VCaP (cell line): Measurements from ENCODE around the gene ACR.
A peak's percentile ranks its signal among the peaks of the same experiment; 100 is the strongest.

Experiments
- H3K27ac ChIP-seq: fragments of 450-650 bp; 2 replicates; pipeline ENCODE4 v1.5.1; 2017
- TF ChIP-seq, protein P1 (sequence below): fragments of 450-650 bp; conservative IDR thresholded peaks from 2 replicates; pipeline ENCODE4 v1.5.1; 2017; ENCODE audit warnings: mild to moderate bottlenecking, moderate library complexity

The ACR gene

DNA sequence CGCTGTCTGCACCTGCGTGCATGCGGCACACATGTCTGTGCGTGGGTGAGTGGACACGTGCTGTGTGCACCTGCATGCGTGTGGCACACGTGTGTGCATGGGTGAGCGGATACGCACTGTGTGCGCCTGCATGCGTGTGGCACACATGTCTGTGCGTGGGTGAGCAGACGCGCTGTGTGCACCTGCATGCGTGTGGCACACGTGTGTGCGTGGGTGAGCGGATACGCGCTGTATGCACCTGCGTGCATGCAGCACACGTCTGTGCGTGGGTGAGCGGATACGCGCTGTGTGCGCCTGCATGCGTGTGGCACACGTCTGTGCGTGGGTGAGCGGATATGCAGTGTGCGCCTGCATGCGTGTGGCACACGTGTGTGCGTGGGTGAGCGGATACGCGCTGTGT lies 27.1 kb upstream of the ACR start:
- TF ChIP-seq, protein P1, sequence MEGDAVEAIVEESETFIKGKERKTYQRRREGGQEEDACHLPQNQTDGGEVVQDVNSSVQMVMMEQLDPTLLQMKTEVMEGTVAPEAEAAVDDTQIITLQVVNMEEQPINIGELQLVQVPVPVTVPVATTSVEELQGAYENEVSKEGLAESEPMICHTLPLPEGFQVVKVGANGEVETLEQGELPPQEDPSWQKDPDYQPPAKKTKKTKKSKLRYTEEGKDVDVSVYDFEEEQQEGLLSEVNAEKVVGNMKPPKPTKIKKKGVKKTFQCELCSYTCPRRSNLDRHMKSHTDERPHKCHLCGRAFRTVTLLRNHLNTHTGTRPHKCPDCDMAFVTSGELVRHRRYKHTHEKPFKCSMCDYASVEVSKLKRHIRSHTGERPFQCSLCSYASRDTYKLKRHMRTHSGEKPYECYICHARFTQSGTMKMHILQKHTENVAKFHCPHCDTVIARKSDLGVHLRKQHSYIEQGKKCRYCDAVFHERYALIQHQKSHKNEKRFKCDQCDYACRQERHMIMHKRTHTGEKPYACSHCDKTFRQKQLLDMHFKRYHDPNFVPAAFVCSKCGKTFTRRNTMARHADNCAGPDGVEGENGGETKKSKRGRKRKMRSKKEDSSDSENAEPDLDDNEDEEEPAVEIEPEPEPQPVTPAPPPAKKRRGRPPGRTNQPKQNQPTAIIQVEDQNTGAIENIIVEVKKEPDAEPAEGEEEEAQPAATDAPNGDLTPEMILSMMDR = no peak
- no peak overlapping the region for H3K27ac ChIP-seq

- no peak overlapping the region for H3K27ac ChIP-seq
Observed at GRCh38 chr22:50711446-50712340, 26.3 kb upstream of the ACR start.

GRCh38 chr22:50712341-50713007 lies 25.5 kb upstream of the ACR start:
- TF ChIP-seq, protein P1 = no peak
- no peak overlapping the region; the same call in 1 of the 2 replicates for H3K27ac ChIP-seq

More at GRCh38 chr22:50711446-50712340, 26.3 kb upstream of the ACR start:
- TF ChIP-seq, protein P1 = no peak

- peak overlapping the region; percentile 45 for H3K27ac ChIP-seq
- TF ChIP-seq, protein P1 = no peak
Observed at GRCh38 chr22:50713008-50713385, 25.0 kb upstream of the ACR start.

DNA sequence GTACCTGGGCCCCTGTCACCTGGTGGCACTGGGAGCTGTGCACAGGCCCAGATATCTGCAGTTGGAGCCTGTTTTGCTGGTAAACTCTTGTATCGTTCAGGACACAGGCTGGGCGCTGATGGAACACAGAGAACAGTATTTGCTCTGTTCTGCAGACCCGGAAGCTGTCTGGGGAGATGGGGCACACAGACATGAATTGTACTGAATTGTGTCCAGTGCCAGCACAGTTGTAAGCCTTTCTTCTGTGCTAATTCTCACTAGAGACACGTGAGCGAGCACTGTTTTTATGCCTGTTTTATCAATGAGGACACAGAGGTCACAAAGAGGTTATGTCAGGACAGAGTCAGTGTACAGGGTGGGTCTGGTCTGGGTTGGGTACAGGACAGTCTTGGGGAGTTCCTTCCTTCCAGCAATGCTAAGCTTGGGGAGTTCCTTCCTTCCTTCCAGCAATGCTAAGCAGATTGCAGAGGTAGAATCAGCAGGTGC lies 24.4 kb upstream of the ACR start:
- TF ChIP-seq, protein P1 = no peak
- H3K27ac ChIP-seq = peak overlapping the region; percentile 45

DNA sequence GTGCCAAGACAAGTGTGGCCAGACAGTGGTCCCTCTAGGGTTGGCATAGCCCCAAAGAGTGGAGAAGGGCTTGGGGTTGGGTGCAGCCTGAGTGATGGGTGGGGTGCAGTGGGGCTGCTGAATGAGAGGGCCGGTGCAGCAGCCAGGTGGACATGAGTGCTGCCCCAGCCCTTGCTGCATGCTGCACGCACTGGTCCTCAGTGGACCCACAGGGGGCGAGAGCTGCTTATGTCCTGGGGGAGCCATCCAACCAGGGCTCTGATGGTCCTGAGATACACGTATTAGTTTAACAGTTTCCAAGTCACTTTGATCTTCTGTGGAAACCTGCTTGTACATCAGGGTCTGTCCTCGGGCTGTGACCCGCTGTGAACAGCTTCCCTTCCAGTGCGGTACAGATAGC lies 23.9 kb upstream of the ACR start:
- TF ChIP-seq, protein P1 = no peak
- peak overlapping the region; percentile 45 for H3K27ac ChIP-seq

GRCh38 chr22:50714631-50715179 lies 23.3 kb upstream of the ACR start:
- no peak overlapping the region for H3K27ac ChIP-seq
- TF ChIP-seq, protein P1 = no peak
